GM18508 (cell line): ENCODE data around the gene NIPAL4.
"Not testable (repeated sequence)": the region's sequence is repeated elsewhere in the genome, so short reads cannot be mapped to it uniquely, and the experiment has no call there.

Source experiments
- ATAC-seq: cut with Tn5 transposase; IDR thresholded peaks from one replicate; pipeline ENCODE4 v1.9.1; 2021; ENCODE audit warnings: moderate number of reproducible peaks; ENCODE audit not compliant: insufficient read depth, unreplicated experiment

Gene NIPAL4

GRCh38 chr5:157481666-157482065 lies 21.7 kb downstream of the NIPAL4 start:
- ATAC-seq, result no peak

- not testable (repeated sequence) for ATAC-seq
These were observed 22.7 kb downstream of the NIPAL4 start for GRCh38 chr5:157482702-157483101.

- no peak for ATAC-seq
These were observed 24.8 kb downstream of the NIPAL4 start for GRCh38 chr5:157484768-157485167.

- ATAC-seq, result no peak
These were observed 25.3 kb downstream of the NIPAL4 start for GRCh38 chr5:157485340-157485739.

- ATAC-seq, result no peak
These were observed 25.8 kb downstream of the NIPAL4 start for GRCh38 chr5:157485811-157486210.

- ATAC-seq, result no peak
These were observed 26.2 kb downstream of the NIPAL4 start for GRCh38 chr5:157486221-157486681.

- ATAC-seq, result no peak
These were observed 26.8 kb downstream of the NIPAL4 start for GRCh38 chr5:157486861-157487260.

GRCh38 chr5:157487358-157487757 lies 27.3 kb downstream of the NIPAL4 start:
- ATAC-seq, result no peak

GRCh38 chr5:157491471-157491995 lies 31.5 kb downstream of the NIPAL4 start:
- ATAC-seq, result no peak

GRCh38 chr5:157492886-157493285 lies 32.9 kb downstream of the NIPAL4 start:
- no peak for ATAC-seq

- ATAC-seq, result no peak
These were observed 34.3 kb downstream of the NIPAL4 start for GRCh38 chr5:157494178-157494832.

GRCh38 chr5:157496864-157497263 lies 36.9 kb downstream of the NIPAL4 start:
- ATAC-seq, result no peak

GRCh38 chr5:157497875-157498611 lies 38.0 kb downstream of the NIPAL4 start:
- ATAC-seq, result no peak

- peak; percentile 66 for ATAC-seq
These were observed 42.2 kb downstream of the NIPAL4 start for GRCh38 chr5:157502143-157502647.

- no peak for ATAC-seq
These were observed 44.0 kb downstream of the NIPAL4 start for GRCh38 chr5:157504053-157504452.

- no peak for ATAC-seq
These were observed 45.5 kb downstream of the NIPAL4 start for GRCh38 chr5:157505496-157505895.

- ATAC-seq, result no peak
These were observed 46.1 kb downstream of the NIPAL4 start for GRCh38 chr5:157506066-157506590.

GRCh38 chr5:157506981-157507780 lies 47.2 kb downstream of the NIPAL4 start:
- ATAC-seq, result no peak

- ATAC-seq, result no peak
These were observed 49.1 kb downstream of the NIPAL4 start for GRCh38 chr5:157509093-157509492.

- peak; percentile 61 for ATAC-seq
These were observed 49.6 kb downstream of the NIPAL4 start for GRCh38 chr5:157509587-157509986.
